ENCODE results near the gene RNF34. TPM values are rescaled to one million over a fixed set of nuclear protein-coding genes. Genes with fewer than 3 reads are reported as not detected.
"Not testable (repeated sequence)": the region's sequence is repeated elsewhere in the genome, so short reads cannot be mapped to it uniquely, and the experiment has no call there.

RNF34 gene
- total RNA-seq, 1 donor from 2014 or later: 60.7 TPM

DNA sequence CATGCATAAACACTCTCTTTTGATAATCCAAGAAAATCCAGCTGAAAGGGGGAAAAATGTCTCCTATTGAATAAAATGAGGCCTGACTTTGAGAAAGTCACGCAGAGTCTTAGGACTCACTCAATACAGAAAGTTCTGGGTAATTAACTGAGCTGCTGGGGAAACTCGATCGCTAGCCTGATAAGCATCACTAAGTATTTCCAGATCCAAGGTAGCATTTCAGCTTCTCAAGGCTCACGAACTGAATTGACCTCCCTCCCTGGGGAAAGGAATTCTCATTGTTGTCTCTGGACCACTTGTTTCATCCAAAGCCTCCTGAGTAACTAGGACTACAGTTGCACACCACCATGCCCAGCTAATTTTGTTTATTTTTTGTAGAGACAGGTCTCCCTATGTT lies 33.9 kb upstream of the RNF34 start:
- Mint-ChIP-seq H3K4me1 (no peaks in the 10 kb centered on the region), H3K9me3 (no peaks in the 10 kb centered on the region), H3K4me3 (no peak overlapping the region), H3K27me3 (ENCODE audit: low read depth) (peaks cover 19% of the 10 kb centered on the region), H3K36me3 (ENCODE audit: low read depth) (no peaks in the 10 kb centered on the region), H3K27ac (ENCODE audit: unreplicated experiment) (no peak overlapping the region)
- TF ChIP-seq, protein P1, sequence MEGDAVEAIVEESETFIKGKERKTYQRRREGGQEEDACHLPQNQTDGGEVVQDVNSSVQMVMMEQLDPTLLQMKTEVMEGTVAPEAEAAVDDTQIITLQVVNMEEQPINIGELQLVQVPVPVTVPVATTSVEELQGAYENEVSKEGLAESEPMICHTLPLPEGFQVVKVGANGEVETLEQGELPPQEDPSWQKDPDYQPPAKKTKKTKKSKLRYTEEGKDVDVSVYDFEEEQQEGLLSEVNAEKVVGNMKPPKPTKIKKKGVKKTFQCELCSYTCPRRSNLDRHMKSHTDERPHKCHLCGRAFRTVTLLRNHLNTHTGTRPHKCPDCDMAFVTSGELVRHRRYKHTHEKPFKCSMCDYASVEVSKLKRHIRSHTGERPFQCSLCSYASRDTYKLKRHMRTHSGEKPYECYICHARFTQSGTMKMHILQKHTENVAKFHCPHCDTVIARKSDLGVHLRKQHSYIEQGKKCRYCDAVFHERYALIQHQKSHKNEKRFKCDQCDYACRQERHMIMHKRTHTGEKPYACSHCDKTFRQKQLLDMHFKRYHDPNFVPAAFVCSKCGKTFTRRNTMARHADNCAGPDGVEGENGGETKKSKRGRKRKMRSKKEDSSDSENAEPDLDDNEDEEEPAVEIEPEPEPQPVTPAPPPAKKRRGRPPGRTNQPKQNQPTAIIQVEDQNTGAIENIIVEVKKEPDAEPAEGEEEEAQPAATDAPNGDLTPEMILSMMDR (conservative IDR thresholded peaks at IDR 0.05): no peak
- DNase-seq (ENCODE audit: low read depth, low spot score): no peak

DNA sequence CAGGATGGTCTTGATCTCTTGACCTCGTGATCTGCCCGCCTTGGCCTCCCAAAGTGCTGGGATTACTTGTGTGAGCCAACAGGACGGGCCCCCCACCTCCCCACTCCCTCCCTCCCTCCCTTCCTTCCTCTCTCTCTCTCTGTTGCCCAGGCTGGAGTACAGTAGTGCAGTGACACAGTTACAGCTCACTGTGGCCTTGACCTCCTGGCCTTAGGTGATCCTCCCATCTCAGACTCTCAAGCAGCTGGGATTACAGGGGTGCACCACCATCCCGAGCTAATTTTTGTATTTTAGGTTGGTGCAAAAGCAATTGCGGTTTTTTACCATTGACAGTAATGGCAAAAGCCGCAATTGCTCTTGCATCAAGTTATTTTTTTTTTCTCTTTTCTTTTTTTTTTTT lies 28.5 kb upstream of the RNF34 start:
- peaks cover 3% of the 10 kb centered on the region for H3K9me3 Mint-ChIP-seq
- peaks cover under 1% of the 10 kb centered on the region for H3K27me3 Mint-ChIP-seq (ENCODE audit: low read depth)
- TF ChIP-seq, protein P1 (conservative IDR thresholded peaks at IDR 0.05): no peak
- H3K27ac Mint-ChIP-seq (ENCODE audit: unreplicated experiment): peak overlapping the region; percentile 19
- no peak for DNase-seq (ENCODE audit: low read depth, low spot score)
- no peaks in the 10 kb centered on the region for H3K4me1 Mint-ChIP-seq
- H3K36me3 Mint-ChIP-seq (ENCODE audit: low read depth): no peaks in the 10 kb centered on the region
- no peak overlapping the region for H3K4me3 Mint-ChIP-seq

DNA sequence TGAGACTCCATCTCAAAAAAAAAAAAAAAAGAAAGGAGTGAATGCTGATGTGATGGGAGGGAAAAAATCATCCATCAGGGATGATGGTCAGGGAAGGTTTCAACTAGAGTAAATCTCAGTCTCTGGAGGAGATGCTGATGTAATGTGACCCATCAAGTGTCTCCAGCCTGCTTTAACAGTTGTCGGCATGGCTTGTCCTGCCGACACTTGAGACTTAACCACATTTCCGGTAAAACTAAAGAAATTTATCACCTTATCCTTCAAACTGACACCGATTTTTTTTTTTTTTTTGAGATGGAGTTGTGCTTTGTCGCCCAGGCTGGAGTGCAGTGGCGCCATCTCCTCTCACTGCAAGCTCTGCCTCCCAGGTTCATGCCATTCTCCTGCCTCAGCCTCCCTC lies 26.2 kb upstream of the RNF34 start:
- Mint-ChIP-seq H3K27me3 (ENCODE audit: low read depth) (no peaks in the 10 kb centered on the region), H3K36me3 (ENCODE audit: low read depth) (no peaks in the 10 kb centered on the region), H3K9me3 (peaks cover 3% of the 10 kb centered on the region), H3K27ac (ENCODE audit: unreplicated experiment) (no peak overlapping the region), H3K4me3 (no peak overlapping the region), H3K4me1 (no peaks in the 10 kb centered on the region)
- TF ChIP-seq, protein P1 (conservative IDR thresholded peaks at IDR 0.05): no peak
- DNase-seq (ENCODE audit: low read depth, low spot score): no peak

DNA sequence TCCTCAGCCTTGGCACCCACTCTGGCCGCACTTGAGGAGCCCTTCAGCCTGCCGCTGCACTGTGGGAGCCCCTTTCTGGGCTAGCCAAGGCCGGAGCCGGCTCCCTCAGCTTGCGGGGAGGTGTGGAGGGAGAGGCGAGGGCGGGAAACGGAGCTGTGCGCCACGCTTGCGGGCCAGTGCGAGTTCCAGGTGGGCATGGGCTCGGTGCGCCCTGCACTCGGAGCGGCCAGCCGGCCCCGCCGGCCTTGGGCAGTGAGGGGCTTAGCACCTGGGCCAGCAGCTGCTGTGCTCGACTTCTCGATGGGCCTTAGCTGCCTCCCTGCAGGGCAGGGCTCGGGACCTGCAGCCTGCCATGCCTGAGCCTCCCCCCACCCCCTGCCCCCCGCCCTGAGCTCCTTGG lies 25.6 kb upstream of the RNF34 start:
- not testable (repeated sequence) for DNase-seq (ENCODE audit: low read depth, low spot score); H3K27me3 Mint-ChIP-seq (ENCODE audit: low read depth); H3K27ac Mint-ChIP-seq (ENCODE audit: unreplicated experiment); H3K4me1 Mint-ChIP-seq; H3K9me3 Mint-ChIP-seq; H3K36me3 Mint-ChIP-seq (ENCODE audit: low read depth); H3K4me3 Mint-ChIP-seq

DNA sequence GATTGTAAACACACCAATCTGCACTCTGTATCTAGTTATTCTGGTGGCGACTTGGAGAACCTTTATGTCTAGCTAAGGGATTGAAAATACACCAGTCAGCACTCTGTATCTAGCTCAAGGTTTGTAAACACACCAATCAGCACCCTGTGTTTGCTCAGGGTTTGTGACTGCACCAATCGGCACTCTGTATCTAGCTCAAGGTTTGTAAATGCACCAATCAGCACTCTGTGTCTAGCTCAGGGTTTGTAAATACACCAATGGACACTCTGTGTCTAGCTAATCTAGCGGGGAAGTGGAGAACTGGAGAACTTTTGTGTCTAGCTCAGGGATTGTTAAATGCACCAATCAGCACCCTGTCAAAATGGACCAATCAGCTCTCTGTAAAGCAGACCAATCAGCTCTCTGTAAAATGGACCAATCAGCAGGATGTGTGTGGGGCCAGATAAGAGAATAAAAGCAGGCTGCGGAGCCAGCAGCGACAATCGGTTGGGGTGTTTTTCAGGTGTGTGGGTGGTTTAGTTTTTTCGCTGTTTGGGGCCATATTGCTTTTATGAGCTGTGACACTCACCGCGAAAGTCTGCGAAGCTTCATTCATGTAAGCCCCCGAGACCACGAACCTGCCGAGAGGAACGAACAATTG lies 24.9 kb upstream of the RNF34 start:
- not testable (repeated sequence) for H3K27me3 Mint-ChIP-seq (ENCODE audit: low read depth); H3K36me3 Mint-ChIP-seq (ENCODE audit: low read depth)

DNA sequence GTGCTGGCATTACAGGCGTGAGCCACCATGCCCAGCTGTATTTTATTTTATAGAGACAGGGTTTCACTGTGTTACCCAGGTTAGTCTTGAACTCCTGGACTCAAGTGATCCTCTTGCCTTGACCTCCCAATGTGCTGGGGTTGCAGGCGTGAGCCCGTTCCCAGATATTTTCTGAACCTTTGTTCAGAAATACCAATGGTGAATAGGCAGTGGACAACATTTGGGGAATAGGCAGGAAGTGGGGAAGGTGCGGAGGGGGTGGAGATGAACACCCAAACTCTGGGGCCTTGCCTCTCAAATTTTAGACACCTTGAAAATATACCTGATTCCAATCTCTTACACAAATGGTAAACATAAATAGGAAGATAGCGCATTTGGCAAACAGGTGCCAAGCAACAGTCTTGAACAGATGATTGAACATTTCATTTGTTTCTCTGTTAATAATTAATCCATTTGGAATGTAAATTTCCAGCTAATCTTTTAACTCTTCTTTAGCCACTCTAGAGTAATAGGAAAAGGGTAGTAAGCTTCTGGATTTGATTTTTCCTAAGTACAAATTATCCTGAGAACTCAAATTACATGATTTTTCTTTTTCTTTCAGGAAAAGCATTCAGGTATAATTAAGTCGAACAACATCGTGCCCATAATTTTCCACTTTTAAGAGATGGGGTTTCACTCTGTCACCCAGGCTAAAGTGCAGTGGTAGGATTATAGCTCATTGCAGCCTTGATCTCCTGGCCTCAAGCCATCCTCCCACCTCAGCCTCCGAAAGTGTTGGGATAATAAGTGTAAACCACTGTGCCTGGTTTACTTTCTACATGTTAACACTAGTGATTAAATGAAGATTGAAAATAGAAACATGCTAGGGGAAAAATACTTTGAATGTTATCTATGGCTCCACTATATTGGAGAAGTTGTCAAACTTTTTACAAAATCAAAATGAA lies 22.9 kb upstream of the RNF34 start:
- no peaks in the 10 kb centered on the region for H3K4me1 Mint-ChIP-seq
- H3K9me3 Mint-ChIP-seq: peaks cover 3% of the 10 kb centered on the region
- H3K36me3 Mint-ChIP-seq (ENCODE audit: low read depth): no peaks in the 10 kb centered on the region
- no peak overlapping the region for H3K4me3 Mint-ChIP-seq
- H3K27me3 Mint-ChIP-seq (ENCODE audit: low read depth): no peaks in the 10 kb centered on the region
- H3K27ac Mint-ChIP-seq (ENCODE audit: unreplicated experiment): no peak overlapping the region
- DNase-seq (ENCODE audit: low read depth, low spot score): no peak
- TF ChIP-seq, protein P1 (conservative IDR thresholded peaks at IDR 0.05): no peak

More for the DNA sequence above, 24.9 kb upstream of the RNF34 start:
- not testable (repeated sequence) for H3K27ac Mint-ChIP-seq (ENCODE audit: unreplicated experiment); DNase-seq (ENCODE audit: low read depth, low spot score); H3K4me3 Mint-ChIP-seq; H3K9me3 Mint-ChIP-seq; H3K4me1 Mint-ChIP-seq
